GM19351 (cell line): ENCODE results near the gene ORC1.
"Not testable (repeated sequence)": the region's sequence is repeated elsewhere in the genome, so short reads cannot be mapped to it uniquely, and the experiment has no call there.

Experiments used
- ATAC-seq: cut with Tn5 transposase; IDR thresholded peaks from one replicate; pipeline ENCODE4 v1.9.1; 2021; ENCODE audit warnings: mild to moderate bottlenecking, moderate library complexity; ENCODE audit not compliant: unreplicated experiment

Gene ORC1

DNA sequence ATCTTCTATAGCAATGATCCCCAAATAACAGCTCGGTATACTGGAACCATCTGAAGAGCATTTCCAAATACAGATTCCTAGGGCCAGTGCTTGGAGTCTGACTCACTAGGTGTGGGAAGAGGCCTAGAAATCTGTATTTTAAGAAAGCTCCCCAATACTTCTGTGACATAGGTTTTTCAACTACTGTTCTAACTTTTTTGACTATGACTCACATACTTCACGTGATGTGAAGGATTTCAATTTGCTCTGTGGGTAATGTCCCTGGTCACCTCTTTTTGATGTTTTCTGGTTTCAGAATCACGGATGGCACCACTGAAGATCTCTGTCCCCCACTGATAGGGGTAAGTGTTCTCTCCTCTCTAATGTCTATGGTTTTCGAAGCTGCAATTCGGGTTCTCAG lies 11.0 kb downstream of the ORC1 start:
- no peak for ATAC-seq

DNA sequence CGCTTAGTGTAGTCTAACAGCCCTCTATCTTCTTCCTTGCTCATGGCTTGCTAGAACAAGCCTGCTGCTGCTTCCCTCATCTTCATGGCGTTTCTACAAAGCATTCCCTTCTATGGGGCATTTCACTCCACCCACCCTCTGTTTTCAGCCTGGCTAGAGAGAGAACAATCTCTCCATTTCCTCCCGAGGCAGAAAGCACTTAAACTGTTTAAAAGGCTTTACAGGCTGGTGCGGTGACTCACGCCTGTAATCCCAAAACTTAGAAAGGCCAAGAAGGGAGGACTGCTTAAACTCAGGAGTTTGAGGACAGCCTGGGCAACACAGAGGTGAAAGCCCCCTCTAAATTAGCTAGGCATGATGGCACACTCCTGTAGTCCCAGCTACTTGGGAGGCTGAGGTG lies 17.8 kb downstream of the ORC1 start:
- ATAC-seq = no peak

DNA sequence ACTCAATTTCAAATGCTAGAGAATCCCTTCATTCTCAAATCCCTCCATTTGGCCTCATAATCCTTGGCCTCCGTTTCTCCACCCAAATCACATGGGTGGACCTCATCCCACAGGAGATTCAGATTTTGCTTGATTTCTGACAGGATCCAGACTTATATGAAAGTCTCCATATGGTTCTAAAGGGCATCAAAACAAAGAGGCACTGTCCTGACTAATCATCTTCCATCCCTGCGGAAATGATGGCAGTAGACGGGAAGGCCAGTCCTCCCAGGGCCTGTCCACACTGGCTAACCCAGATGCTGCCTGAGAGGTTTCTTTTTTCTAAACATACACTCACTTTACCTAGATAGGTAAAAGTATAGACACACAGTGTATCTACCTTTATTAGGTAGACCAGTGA lies 18.8 kb downstream of the ORC1 start:
- ATAC-seq = no peak

DNA sequence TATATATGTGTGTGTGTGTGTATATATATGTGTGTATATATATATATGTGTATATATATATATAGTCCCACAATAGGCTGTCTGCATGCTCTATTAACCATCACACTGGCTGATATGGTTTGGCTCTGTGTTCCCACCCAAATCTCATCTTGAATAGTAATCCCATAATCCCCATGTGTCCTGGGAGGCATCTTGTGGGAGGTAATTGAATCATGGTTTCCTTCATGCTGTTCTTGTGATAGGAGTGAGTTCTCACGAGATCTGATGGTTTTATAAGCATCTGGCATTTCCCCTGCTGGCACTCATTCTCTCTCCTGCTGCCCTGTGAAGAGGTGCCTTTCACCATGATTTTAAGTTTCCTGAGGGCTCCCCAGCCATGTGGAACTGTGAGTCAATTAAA lies 34.4 kb downstream of the ORC1 start:
- not testable (repeated sequence) for ATAC-seq

DNA sequence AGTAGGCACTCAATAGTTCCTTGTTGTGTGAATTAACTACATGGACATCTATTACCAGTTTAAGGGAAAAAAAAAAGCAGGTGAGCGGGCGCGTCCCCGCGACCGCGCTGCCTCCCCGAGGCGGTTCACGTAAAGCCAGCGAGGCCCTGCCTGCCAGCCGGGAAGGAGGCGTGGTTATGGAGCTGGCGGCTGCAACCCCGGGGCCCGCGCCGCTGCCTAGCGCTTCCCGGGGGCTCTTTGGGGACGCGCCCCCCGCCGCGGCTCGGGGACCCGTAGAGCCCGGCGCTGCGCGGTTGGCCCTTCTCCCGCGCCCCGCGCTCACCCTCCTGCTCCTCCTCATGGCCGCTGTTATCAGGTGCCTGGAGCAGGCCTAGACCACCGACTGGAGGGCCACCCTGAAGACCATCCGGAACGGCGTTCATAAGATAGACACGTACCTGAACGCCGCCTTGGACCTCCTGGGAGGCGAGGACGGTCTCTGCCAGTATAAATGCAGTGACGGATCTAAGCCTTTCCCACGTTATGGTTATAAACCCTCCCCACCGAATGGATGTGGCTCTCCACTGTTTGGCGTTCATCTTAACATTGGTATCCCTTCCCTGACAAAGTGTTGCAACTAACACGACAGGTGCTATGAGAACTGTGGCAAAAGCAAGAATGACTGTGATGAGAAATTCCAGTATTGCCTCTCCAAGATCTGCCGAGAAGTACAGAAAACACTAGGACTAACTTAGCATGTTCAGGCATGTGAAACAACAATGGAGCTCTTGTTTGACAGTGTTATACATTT lies 35.6 kb downstream of the ORC1 start:
- no peak for ATAC-seq

DNA sequence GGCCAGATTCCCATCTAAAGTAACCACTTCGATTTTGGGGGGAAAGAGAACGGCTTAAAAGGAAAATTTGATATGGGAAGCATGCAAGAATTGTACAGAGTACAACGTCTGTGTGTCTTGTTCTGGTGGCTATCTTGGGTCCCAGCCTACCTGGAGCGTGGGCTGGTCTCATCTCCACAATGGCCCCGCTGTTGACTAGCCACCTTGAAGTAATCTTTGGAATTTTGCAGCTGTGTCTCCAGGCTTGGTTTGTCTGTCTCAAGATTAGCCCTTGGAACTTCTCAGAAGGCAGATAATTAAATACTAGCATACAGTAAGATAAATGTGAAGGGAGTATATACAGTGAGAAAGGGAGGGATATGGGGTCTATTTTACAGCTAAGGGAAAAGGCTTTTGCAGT lies 37.0 kb downstream of the ORC1 start:
- ATAC-seq = no peak

DNA sequence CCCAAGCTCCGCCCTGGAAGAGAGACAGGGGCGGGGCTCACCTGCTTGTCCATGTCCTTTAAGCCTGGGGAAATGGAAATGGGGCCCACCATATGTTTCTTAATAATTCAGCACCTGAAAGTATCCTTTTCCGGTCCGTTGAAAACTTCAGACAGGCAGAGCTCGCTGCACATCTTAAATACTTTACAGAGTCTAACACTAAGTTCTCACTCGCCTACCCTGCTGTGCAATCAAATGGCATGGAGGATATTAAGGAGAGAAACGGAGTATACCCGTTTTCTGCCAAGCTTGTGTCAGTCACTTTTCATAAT lies 37.8 kb downstream of the ORC1 start:
- peak; percentile 5 for ATAC-seq

DNA sequence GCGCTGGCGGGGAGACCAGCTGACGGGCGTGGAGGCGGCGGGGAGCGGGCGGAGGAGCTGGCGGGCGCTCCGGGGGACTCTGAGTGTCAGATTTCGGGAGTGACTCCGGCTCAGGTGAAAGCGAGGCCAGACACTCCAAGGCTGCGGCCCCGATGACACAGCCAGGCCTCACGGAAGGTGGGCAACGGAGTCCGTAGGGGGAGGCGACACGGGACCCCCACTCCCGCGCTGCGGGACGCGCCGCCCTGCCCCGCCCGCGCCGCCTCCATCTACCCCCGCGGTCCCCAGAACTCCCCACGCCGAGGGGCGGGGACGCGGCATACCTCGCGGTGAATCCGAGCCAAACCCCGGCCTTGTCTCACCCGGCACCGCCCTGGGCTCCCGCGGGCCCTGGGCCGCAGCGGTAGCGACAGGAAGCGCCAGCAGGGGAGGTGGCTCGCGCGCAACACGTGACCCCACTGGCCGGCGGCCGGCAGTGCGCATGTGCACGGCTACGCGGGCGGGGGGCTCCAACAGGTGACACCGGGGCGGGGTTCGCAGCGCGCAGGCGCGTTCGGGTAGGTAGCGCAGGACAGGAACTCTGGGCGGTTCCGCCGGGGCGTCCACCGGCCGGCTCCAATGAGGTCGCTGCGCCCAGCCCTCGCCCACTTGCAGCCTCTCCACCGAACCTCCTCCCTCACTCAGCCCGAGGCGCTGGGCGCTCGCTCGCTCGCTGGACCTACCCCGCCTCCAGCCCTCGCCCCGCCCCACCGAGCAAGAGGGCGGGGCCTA lies 38.3 kb downstream of the ORC1 start, which contains the start of gene CC2D1B:
CC2D1B (minus strand) TSS at position 460 of the 771 bp plus-strand sequence. CDS start 1,585 bp downstream, outside the sequence.
- ATAC-seq = peak; percentile 92

DNA sequence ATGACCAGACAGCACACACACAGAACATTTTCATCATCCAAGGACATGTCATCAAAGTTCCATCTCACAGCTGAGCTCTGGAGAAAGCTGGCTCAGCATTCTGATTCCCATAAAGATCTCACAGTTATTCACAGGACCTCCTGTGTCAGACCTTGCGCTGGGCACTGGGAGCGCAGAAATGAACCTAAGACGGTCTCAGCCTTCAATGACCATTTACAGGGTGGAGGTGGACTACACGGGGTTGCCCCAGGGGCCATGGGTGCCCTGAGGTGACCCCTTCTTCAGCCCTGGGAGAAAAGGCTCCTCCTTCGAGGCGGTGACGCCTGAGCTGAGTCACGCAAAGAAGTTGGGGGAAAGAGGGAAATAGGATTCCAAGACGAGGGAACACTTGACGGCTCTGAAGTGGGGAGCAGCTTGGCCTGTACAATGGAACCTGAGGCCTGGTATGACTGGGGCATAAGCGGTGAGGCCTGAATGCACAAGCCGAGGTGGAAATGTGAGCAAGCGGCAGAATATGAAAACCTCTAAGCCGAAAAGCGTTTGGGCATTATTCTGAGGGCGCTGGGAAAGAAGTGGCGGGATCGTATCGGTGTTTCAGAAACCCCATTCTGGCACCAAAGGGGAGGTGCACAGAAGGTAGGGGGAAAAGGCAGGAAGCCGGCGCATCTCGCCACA lies 39.0 kb downstream of the ORC1 start:
- no peak for ATAC-seq

DNA sequence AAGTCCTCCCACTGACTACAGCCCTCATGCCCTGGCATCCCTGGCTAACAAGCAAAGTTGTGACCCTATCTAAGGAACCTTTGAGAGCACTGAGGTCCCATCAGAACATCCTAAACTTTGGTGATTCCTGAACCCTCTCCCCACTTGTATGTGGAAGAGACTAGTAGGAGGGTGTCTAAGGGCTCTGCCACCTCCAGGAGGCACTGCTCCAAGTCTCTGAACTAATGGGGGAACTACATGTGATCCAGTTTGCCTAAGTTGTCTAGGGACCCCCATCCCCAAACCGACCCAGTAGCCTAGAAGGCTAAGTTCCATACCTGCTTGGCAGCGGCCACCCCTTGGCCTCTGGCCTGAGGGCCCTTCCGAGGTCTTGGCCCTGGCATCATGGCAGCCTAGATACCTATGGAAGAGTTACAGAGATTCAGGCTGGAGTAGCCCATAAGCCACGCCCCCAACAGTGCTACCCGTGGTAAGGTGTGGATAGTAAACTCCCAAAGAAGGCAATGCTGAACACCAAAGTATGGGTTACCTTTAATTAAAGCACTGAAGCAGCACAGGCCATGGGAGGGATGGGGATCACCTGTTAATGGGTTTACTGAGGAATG lies 39.9 kb downstream of the ORC1 start:
- no peak for ATAC-seq

DNA sequence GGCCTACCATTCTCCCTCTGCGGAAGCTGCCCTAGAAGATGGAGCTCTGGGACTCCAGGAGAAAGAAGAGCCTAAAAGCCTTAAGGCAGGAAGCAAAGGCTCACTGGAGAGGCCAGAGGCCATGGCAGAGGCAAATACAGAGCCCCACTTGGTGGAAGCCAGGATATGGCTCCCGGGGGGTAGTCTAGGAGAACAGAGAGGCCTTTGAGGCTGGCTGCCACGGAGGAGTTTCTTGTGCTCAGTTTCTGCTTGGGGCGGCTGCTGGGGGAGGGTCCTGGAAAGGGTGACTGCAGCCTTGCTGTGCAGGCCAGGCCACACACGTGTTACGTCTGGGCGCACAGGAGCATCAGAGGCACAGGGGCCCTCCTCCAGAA lies 43.6 kb downstream of the ORC1 start:
- no peak for ATAC-seq

DNA sequence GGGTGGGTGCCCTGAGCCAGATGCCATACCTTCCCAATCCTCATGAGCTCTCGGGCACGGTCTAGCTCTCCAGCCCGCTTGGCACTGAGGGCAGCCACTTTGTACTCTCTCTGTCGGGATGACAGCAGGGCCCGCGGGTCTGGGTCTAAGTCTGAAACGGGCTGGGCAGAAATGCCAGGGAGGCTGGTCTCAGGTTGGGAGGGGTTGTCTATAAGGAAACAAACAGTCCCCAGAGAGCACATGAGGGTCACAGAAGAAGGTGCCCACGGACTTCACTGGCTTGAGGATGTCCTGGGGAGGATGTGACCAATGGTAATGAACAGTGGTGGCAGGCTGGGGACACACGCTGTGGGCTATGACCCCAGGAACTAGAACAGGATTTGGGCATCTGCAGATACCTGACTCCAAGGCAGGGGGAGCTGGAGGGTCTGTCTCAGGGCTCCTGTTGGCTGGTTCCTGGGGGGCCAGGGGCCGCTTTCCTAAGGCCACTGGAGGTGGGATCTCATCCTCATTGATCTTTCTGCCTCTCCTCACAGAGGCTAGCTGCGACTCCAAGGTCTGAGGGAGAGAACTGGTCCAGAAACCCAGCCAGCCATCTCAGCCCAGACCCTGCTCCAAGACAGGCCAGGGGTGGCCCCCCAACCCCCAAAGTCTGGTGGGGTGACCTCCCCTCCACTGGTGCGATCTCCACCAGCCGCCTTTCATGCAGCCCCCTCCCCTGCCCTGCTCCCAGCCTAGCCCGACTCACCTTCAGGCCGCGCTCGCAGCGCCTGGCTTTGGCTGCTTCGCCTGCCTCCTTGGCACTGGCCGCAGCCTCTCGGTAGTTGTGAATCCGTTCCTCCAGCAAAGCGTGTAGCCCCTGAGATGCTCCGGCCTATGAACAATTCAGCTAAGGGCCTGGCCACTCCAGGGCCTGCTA lies 44.3 kb downstream of the ORC1 start:
- ATAC-seq = no peak

DNA sequence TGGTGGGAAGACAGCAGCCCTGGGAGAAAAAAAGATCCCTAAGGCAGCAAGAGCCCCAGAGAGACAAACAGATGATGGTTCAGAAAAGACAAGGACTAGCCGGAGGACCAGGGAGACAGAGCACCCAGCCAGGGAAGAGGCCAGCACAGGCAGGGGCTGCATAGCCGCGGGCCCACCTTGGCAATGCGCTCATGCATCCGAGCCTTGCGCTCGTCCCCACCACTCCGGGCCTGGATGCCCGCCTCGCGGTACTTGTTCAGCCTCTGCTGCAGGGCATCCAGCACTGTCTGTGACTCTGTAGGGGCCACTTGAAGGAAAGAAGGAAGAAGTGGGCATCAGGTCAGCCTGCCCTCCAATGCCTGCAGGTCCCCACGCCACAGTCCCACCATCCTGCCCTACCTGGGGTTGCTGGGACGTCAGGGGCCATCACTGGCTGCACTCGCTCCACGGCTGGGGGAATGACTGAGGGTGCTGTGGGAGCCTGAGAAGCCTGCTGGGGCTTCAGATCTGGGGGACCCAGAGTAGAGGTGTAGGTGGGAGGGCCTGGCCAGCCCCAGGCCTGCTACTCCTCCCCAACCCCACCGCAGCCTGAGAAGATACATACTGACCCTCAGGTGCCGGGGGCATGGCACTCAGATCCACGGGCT lies 45.2 kb downstream of the ORC1 start:
- ATAC-seq = no peak

DNA sequence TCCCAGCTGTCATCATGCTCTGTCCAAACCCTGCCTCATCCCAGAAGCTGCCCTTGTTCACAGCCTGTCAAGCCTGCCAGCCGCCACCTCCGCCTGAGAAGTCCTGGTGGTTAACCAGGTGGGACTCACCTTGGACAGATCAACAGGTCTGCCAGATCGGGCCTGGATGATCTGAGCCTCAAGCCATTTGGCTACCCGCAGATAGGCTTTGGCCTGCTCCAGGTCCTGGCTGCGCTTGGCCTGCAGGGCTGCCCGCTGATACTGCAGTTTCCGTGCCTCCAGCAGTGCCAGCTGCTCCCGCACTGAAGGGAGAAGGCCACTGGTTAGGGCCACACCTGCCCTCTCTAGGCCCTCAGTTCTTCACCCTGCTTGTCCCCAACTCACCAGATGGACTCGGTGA lies 46.8 kb downstream of the ORC1 start:
- ATAC-seq = no peak

DNA sequence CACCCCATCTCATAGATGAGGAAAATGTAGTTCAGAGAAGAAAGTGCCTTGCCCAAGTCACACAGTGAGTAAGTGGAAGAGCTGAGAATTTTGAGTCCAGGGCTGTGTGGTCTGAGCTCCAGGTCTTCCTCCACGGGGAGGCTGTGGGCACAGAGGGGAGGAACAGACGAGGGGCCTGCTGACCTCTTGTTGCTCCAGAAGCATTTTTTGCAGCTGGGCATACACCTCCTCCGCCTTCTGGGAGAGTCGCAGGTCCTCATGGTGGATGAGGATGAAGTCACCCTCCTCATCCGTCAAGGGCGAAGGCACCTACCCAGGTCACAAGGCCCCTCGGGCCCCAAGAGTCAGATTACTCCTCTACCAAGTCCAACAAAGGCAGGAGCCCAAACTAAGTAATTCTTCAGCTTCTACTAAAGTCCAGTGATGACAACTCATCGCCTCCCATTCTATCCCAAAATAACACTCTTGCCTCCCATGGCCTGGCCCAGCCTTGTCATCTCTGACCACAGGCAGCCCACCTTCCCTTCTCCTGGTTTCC lies 47.3 kb downstream of the ORC1 start:
- ATAC-seq = no peak

DNA sequence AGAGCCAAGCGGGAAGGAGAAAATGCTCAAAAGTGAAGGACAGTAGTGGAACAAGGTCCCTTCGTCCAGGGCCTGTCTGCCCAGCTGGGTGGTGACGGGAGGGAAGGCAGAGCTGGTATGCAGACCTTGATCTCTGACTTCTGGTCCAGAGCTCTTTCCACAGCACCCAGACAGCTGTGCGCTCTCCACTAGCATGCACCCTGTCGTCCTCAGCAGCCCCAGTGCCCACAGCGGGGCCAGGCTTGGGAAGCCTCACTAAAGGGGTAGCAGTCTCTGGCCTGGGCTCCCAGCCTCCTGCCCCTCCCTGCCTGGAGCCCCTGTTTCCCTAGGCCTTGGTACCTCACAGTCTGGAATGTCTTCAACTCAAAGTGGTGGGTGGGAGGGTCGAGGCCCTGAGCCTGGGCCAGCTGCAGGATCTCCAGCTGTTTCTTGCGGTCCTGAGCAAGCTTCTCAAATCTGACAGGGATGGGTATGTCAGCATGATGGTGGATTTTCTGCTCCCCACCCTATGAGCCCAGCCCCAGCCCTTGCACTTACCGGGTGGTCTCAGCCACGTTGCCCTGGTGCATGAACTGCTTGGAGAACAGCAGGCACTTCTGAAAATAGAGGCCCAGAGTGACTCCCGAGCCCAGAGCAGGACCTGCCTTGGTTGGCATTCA lies 48.2 kb downstream of the ORC1 start:
- no peak for ATAC-seq

DNA sequence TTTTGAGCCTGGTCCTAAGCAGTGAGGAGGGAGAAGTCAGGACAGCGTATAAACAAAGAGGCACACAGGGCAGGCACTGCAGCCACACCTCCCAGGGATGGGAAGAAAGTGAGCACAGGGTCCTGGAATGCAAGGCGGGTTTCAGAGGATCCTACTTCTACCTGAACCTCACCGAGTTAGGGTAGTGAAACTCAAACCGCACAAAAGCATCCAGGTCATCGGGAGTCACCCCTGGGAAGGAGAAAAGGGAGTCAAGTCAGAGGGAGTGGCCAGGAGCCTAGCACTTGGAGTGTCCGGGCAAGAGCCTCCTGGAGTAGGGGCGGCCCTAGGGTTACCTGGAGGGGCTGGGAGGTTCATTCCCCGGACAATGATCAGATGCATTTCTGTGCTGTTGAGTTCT lies 48.8 kb downstream of the ORC1 start:
- no peak for ATAC-seq

DNA sequence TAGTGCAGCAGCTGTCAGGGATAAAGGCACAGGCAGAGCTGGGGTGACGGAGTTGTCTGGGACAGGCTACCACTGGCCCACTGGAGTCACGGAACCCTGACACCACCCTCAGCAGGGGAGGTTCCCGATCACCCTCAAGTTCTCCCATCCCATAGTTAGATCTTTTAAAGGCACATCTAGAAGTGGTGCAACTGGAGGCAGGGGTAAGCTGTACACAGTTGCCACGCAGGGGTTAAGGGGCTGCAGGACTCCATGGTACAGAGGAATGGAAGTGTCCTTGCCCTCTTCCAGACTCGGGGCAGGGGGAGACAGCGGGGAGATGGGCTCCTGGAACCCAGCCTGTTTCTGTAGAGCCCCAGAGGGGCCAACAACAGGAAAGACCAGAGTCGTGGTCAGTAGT lies 51.5 kb downstream of the ORC1 start:
- ATAC-seq = no peak

DNA sequence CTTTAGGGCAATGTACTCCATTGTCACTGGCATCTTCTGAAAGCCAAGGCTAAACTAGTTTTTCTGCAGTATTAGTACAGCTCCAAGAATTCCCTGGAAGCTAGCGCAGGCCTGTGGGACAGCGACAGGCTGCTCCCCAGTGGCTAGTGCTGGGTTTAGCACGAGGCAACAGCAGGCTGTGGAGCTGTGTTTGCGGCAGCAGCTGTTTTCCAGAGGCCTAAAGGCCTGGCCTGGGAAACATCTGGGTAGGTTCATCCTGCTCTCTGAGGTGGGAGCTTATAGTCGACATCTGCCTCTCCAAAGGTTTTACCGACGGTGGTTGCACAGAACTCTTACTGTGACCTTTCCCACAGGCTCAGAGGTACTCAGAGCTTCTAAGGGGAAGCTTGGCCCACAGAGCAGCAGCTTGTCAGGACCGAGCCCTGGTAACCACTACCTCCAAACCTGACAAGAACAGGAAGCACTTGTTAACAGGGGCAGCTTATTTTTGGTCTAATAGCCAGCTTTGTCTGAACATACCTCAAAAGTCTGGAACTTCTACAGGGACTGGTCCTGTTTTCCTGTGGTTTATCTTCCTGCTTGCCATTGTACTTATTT lies 55.4 kb downstream of the ORC1 start:
- no peak for ATAC-seq
